ENCODE results near the gene C10orf62.

- TF ChIP-seq CTCF (IDR thresholded peaks at IDR 0.05) (no peak), MAX (CRISPR knock-in tag; IDR thresholded peaks at IDR 0.05) (no peak), ZNF512 (CRISPR knock-in tag; IDR thresholded peaks at IDR 0.05; ENCODE audit: borderline replicate concordance) (no peak), ETV6 (CRISPR knock-in tag; IDR thresholded peaks at IDR 0.05) (no peak), JUN (CRISPR knock-in tag; IDR thresholded peaks at IDR 0.05) (no peak), EMX1 (CRISPR knock-in tag; IDR thresholded peaks at IDR 0.05) (no peak)
These were observed 23.1 kb upstream of the C10orf62 start for GRCh38 chr10:97566336-97566996.

Measured in WTC11 (cell line).